Lung (tissue), 12 donors: ENCODE data around the gene SPIRE1. TPM values are rescaled to one million over a fixed set of nuclear protein-coding genes. Genes with fewer than 3 reads are reported as not detected.

ENCODE experiments used
- ATAC-seq: fragments of 200-7000 bp; cut with Tn5 transposase; one replicate; pipeline ENCODE4 v1.9.1; 2020; ENCODE audit warnings: moderate number of reproducible peaks; ENCODE audit not compliant: insufficient read depth, low FRiP score
- DNase-seq, 3 donors: peaks; one replicate each; pipeline ENCODE4 v3.0.0-alpha.2; 2013 to 2017
- H3K27ac ChIP-seq, 2 donors: one replicate each; pipeline ENCODE4 v1.5.1; 2013; ENCODE audit warnings: mild to moderate bottlenecking in 2 of 2, moderate library complexity in 2 of 2, control low read depth in 1 of 2, inconsistent platforms in 1 of 2, low read depth in 1 of 2, low read length in 1 of 2
- H3K27me3 ChIP-seq, 3 donors: one replicate each; pipeline ENCODE4 v1.5.1; 2013; ENCODE audit warnings: low read length in 2 of 3; ENCODE audit not compliant: control insufficient read depth in 3 of 3, insufficient read depth in 3 of 3
- H3K36me3 ChIP-seq, 4 donors: one replicate each; pipeline ENCODE4 v1.5.1; 2013; ENCODE audit warnings: low read length in 4 of 4, mild to moderate bottlenecking in 1 of 4, moderate library complexity in 1 of 4; ENCODE audit not compliant: control insufficient read depth in 4 of 4, insufficient read depth in 4 of 4
- H3K4me1 ChIP-seq, 5 donors: one replicate each; pipeline ENCODE4 v1.5.1; 2013; ENCODE audit warnings: low read length in 5 of 5, mild to moderate bottlenecking in 2 of 5, moderate library complexity in 1 of 5; ENCODE audit not compliant: control insufficient read depth in 5 of 5, insufficient read depth in 5 of 5
- H3K4me3 ChIP-seq: one replicate; pipeline ENCODE4 v1.5.1; 2013; ENCODE audit warnings: mild to moderate bottlenecking, control low read depth, moderate library complexity
- H3K9ac ChIP-seq, 2 donors: one replicate each; pipeline ENCODE4 v1.5.1; 2013; ENCODE audit warnings: low read length in 2 of 2, control low read depth in 1 of 2; ENCODE audit not compliant: insufficient read depth in 1 of 2
- H3K9me3 ChIP-seq, 4 donors: one replicate each; pipeline ENCODE4 v1.5.1; 2013; ENCODE audit warnings: low read length in 3 of 4, mild to moderate bottlenecking in 1 of 4, moderate library complexity in 1 of 4; ENCODE audit not compliant: control insufficient read depth in 4 of 4, insufficient read depth in 3 of 4
- WGBS, 2 donors: extraction: QIAGEN DNeasy Blood & Tissue Kit; methylation state at CpG; one replicate each; pipeline ENCODE4 v1.1.7; 2013; 5-methylcytosine and 5-hydroxymethylcytosine counted together
- polyA plus RNA-seq, 2 donors: library from polyadenylated mRNA; stranded (reverse); fragments of 200-250 nt; gene quantifications; one replicate each; pipeline ENCODE4 v1.2.1, GENCODE V29; 2013
- total RNA-seq, 2 donors: library from RNA; depleted of rRNA in 1 of 2; stranded (reverse); fragments of >200 nt in 1 of 2; gene quantifications; one replicate each; pipeline ENCODE4 v1.2.1, GENCODE V29; 2014 to 2021
- TF ChIP-seq, protein P1 (sequence below): IDR thresholded peaks from 2 replicates; pipeline ENCODE4 v1.5.1; 2012; ENCODE audit warnings: mild to moderate bottlenecking; ENCODE audit errors: control extremely low read depth, extremely low read depth
- donor health status: control.
- donor health status: control.
- donor health status: Bipolar disorder and iron deficiency.
- donor health status: healthy.
- donor health status: DM: yes; HTN: yes; CAD: no.

SPIRE1 gene
- total and polyA plus RNA-seq, 4 donors = 8.7 to 34.0 (median 14.8) TPM

DNA sequence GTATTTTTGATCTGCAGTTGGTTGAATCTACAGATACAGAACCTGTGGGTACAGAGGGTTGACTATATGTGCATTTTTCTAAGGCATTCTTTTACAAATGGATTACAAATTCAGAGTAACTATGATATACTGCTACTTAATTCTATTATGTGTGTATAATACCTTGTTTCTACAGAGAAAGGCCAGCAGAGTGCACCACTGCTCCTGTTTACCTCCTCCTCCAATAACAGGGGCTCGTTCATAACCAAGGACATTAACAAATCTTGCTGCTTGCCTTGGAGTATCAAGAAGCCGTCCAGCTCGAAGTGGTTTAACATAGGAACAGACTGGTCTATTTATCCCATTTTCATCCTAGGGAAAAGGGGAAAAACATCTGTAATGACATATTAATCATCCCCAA is 28.2 kb upstream of the SPIRE1 start:
- TF ChIP-seq, protein P1, sequence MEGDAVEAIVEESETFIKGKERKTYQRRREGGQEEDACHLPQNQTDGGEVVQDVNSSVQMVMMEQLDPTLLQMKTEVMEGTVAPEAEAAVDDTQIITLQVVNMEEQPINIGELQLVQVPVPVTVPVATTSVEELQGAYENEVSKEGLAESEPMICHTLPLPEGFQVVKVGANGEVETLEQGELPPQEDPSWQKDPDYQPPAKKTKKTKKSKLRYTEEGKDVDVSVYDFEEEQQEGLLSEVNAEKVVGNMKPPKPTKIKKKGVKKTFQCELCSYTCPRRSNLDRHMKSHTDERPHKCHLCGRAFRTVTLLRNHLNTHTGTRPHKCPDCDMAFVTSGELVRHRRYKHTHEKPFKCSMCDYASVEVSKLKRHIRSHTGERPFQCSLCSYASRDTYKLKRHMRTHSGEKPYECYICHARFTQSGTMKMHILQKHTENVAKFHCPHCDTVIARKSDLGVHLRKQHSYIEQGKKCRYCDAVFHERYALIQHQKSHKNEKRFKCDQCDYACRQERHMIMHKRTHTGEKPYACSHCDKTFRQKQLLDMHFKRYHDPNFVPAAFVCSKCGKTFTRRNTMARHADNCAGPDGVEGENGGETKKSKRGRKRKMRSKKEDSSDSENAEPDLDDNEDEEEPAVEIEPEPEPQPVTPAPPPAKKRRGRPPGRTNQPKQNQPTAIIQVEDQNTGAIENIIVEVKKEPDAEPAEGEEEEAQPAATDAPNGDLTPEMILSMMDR = no peak
- Histone ChIP-seq H3K9me3 (no peaks in the 10 kb centered on the region), H3K4me3 (no peak overlapping the region), H3K9ac (no peak overlapping the region), H3K36me3 (peaks cover 0 to 17% (median 3%) of the 10 kb centered on the region in 4 donors), H3K27ac (no peak overlapping the region), H3K27me3 (no peaks in the 10 kb centered on the region), H3K4me1 (no peaks in the 10 kb centered on the region)
- ATAC-seq (no peak), DNase-seq (peak in 1 of 3 donors; percentile 11)
- WGBS, 2 donors = 68 to 81% methylated on average over 3 of the region's 3 CpGs

DNA sequence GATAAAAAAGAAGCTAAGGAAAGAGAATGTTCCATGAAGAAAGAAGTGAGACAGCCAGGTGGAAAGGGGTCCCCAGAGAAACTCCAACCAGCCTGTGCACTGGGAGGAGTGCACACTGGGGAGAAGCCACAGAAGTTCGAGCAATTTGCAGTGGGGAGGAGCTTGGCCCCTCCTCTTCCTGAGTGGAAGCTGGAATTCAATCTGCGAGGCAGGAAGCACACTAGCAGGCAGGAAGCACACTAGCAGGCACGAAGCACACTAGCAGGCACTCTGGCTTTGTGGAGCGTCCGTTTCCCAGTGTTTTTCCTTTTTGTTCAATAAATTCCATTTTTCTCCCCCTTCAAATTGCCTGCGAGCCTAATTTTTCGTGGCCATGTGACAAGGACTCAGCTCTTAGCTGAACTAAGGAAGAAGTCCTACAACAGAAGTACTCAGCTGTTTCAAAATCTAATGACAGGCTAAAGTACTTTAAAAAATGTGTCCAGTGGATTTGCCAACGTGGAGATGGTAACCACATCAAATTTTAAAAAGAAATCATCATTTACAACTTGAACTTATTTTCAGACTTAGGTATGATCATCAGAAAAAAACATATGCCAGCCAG is 21.4 kb upstream of the SPIRE1 start:
- peaks cover 0 to 19% (median 8%) of the 10 kb centered on the region in 4 donors for H3K36me3 ChIP-seq
- peak; percentile 88 for ATAC-seq
- 7 to 9% methylated on average over 7 to 8 of the region's 8 CpGs for WGBS, 2 donors
- H3K27ac ChIP-seq = peak overlapping the region; percentile 46 to 95
- TF ChIP-seq, protein P1 = no peak
- H3K4me3 ChIP-seq = no peak overlapping the region
- DNase-seq = peak; percentile 22 to 61 (median 46)
- no peaks in the 10 kb centered on the region for H3K27me3 ChIP-seq
- no peaks in the 10 kb centered on the region for H3K9me3 ChIP-seq
- H3K9ac ChIP-seq = no peak overlapping the region
- peaks cover 0 to 4% (median 0%) of the 10 kb centered on the region in 5 donors for H3K4me1 ChIP-seq

DNA sequence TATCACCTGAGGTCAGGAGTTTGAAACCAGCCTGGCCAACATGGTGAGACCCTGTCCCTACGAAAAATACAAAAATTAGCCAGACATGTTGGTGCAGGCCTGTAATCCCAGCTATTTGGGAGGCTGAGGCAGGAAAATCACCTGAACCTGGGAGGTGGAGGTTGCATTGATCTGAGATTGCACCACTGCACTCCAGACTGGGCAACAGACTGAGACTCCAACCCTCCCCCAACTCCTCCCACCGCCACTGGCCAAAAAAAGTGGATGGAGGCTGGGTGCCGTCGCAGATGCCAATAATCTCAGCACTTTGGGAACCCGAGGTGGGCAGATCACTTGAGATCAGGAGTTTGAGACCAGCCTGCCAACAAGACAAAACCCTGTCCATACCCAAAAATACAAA is 10.1 kb upstream of the SPIRE1 start:
- H3K4me1 ChIP-seq = no peaks in the 10 kb centered on the region
- H3K27ac ChIP-seq = no peak overlapping the region
- no peak for DNase-seq
- H3K27me3 ChIP-seq = no peaks in the 10 kb centered on the region
- ATAC-seq = no peak
- TF ChIP-seq, protein P1 = no peak
- H3K9ac ChIP-seq = no peak overlapping the region
- peaks cover 0 to 2% (median 0%) of the 10 kb centered on the region in 4 donors for H3K36me3 ChIP-seq
- H3K4me3 ChIP-seq = no peak overlapping the region
- H3K9me3 ChIP-seq = no peaks in the 10 kb centered on the region
- 96% methylated on average over 5 of the region's 5 CpGs for WGBS, 2 donors
